HepG2 (cell line): ENCODE measurements around the gene TMCC1. TPM values are rescaled to one million over a fixed set of nuclear protein-coding genes. Genes with fewer than 3 reads are reported as not detected.
A peak's percentile ranks its signal among the peaks of the same experiment; 100 is the strongest.

Source experiments
- AHR ChIP-seq: IDR thresholded peaks from 2 replicates; pipeline ENCODE4 v1.6.1; 2018; ENCODE audit warnings: missing genetic modification reagents, missing compliant biosample characterization
- CENPT ChIP-seq: sonication (generic); formaldehyde crosslinking; IDR thresholded peaks from 2 replicates; pipeline ENCODE4 v1.8.0; 2022; ENCODE audit warnings: low read depth, mild to moderate bottlenecking, moderate library complexity, missing genetic modification reagents
- MLX ChIP-seq: IDR thresholded peaks from 2 replicates; pipeline ENCODE4 v1.6.1; 2016
- NFAT5 ChIP-seq: sonication (generic); formaldehyde crosslinking; IDR thresholded peaks from 2 replicates; pipeline ENCODE4 v1.4.0; 2020; ENCODE audit warnings: missing genetic modification reagents
- NFKBIZ ChIP-seq: IDR thresholded peaks from 2 replicates; pipeline ENCODE4 v1.6.1; 2018; ENCODE audit warnings: missing genetic modification reagents, missing compliant biosample characterization
- NR2F6 ChIP-seq, 2 experiments: IDR thresholded peaks; 2 replicates each; pipeline ENCODE4 v1.6.1; 2016; ENCODE audit warnings: antibody characterized with exemption in 1 of 2, mild to moderate bottlenecking in 1 of 2
- PPARG ChIP-seq: conservative IDR thresholded peaks from 2 replicates; pipeline ENCODE4 v1.6.1; 2016; ENCODE audit warnings: missing biosample characterization, missing genetic modification reagents
- SP5 ChIP-seq: IDR thresholded peaks from 2 replicates; pipeline ENCODE4 v1.6.1; 2016; ENCODE audit warnings: low read depth, borderline replicate concordance
- TAF1 ChIP-seq: sonication (generic); formaldehyde crosslinking; IDR thresholded peaks from 2 replicates; pipeline ENCODE4 v1.4.0; 2020; ENCODE audit warnings: missing genetic modification reagents
- ZBTB7B ChIP-seq: sonication (generic); formaldehyde crosslinking; IDR thresholded peaks from 2 replicates; pipeline ENCODE4 v1.4.0; 2020; ENCODE audit warnings: missing genetic modification reagents
- ZNF124 ChIP-seq: sonication (generic); formaldehyde crosslinking; IDR thresholded peaks from 2 replicates; pipeline ENCODE4 v1.4.0; 2020; ENCODE audit warnings: missing genetic modification reagents
- ZNF275 ChIP-seq: sonication (generic); formaldehyde crosslinking; IDR thresholded peaks from 2 replicates; pipeline ENCODE4 v1.8.0; 2022; ENCODE audit warnings: missing genetic modification reagents, mild to moderate bottlenecking, inconsistent platforms, borderline replicate concordance
- ZNF276 ChIP-seq: sonication (generic); formaldehyde crosslinking; IDR thresholded peaks from 2 replicates; pipeline ENCODE4 v1.4.0; 2020; ENCODE audit warnings: mild to moderate bottlenecking, low read depth, missing genetic modification reagents
- ZNF331 ChIP-seq: sonication (generic); formaldehyde crosslinking; IDR thresholded peaks from 2 replicates; pipeline ENCODE4 v1.4.0; 2020; ENCODE audit warnings: missing genetic modification reagents
- ZNF770 ChIP-seq: sonication (generic); formaldehyde crosslinking; IDR thresholded peaks from 2 replicates; pipeline ENCODE4 v1.5.0; 2020; ENCODE audit warnings: mild to moderate bottlenecking, missing genetic modification reagents
- ZNF776 ChIP-seq: sonication (generic); formaldehyde crosslinking; IDR thresholded peaks from 2 replicates; pipeline ENCODE4 v1.4.0; 2020; ENCODE audit warnings: mild to moderate bottlenecking, missing genetic modification reagents
- ZNF792 ChIP-seq: IDR thresholded peaks from 2 replicates; pipeline ENCODE4 v1.6.1; 2016
- ZSCAN9 ChIP-seq: IDR thresholded peaks from 2 replicates; pipeline ENCODE4 v1.6.1; 2016; ENCODE audit warnings: borderline replicate concordance
- polyA plus RNA-seq, 8 experiments: library from polyadenylated mRNA; depleted of rRNA in 3 of 8; stranded (reverse) in 7 of 8; unstranded in 1 of 8; fragments of >200 nt; fragmentation: Illumina TruSeq in 4 of 8; extraction: Trizol in 4 of 8; gene quantifications; 2 replicates each; pipeline versions ENCODE4 v1.2.1 to v1.2.3, GENCODE V29; 2011 to 2016; ENCODE audit warnings: low read depth in 4 of 8, missing spikeins in 1 of 8, mixed read lengths in 1 of 8; ENCODE audit not compliant: insufficient read depth in 1 of 8
- total RNA-seq, 5 experiments: library from RNA; depleted of rRNA; stranded (reverse); fragments of >200 nt; fragmentation: Illumina TruSeq; extraction: Trizol; gene quantifications; 2 replicates each; pipeline ENCODE4 v1.2.3, GENCODE V29; 2016; ENCODE audit warnings: low read depth in 1 of 5

The TMCC1 gene
- total and polyA plus RNA-seq, 2 of the 13 experiments (the other 11 are each of a cell fraction or from before 2014, with no cell fraction given) = 12.1 to 264 TPM

GRCh38 chr3:129611812-129612533, 281.5 kb downstream of the TMCC1 start (continued):
- TF ChIP-seq MLX (CRISPR knock-in tag) = 0 out of 2 replicates have a peak, but pooled peaks have one; percentile 24
- TF ChIP-seq TAF1 (CRISPR knock-in tag) = peak; percentile 36; the same call in 1 of the 2 replicates
- TF ChIP-seq ZNF275 (CRISPR knock-in tag) = peak; percentile 51; the same call in 1 of the 2 replicates
- peak; percentile 55 for TF ChIP-seq ZNF124 (CRISPR knock-in tag)
- 0 out of 2 replicates have a peak, but pooled peaks have one; percentile 11 for TF ChIP-seq NFKBIZ (CRISPR knock-in tag)
- TF ChIP-seq CENPT (CRISPR knock-in tag) = no peak
- 0 out of 2 replicates have a peak, but pooled peaks have one; percentile 27 for TF ChIP-seq ZNF776 (CRISPR knock-in tag)
- TF ChIP-seq NFAT5 (CRISPR knock-in tag) = no peak
- TF ChIP-seq PPARG (CRISPR knock-in tag) = peak; percentile 29; the same call in 1 of the 2 replicates
- peak; percentile 25; the same call in 1 of the 2 replicates for TF ChIP-seq ZSCAN9 (CRISPR knock-in tag)
- peak; percentile 22; the same call in 1 of the 2 replicates for TF ChIP-seq ZNF276 (CRISPR knock-in tag)
- peak; percentile 27; the same call in 1 of the 2 replicates for TF ChIP-seq SP5 (CRISPR knock-in tag)
- 0 out of 2 replicates have a peak, but pooled peaks have one; percentile 26 for TF ChIP-seq AHR
- 0 out of 2 replicates have a peak, but pooled peaks have one; percentile 34 for TF ChIP-seq ZNF792 (CRISPR knock-in tag)
- peak; percentile 66; the same call in 1 of the 2 replicates for TF ChIP-seq ZBTB7B (CRISPR knock-in tag)
- TF ChIP-seq NR2F6 (IDR thresholded peaks at IDR 0.05) = no peak
- peak; percentile 22; the same call in 1 of the 2 replicates for TF ChIP-seq NR2F6 (CRISPR knock-in tag; IDR thresholded peaks at IDR 0.05)
- 0 out of 2 replicates have a peak, but pooled peaks have one; percentile 22 for TF ChIP-seq ZNF331
- TF ChIP-seq ZNF770 (CRISPR knock-in tag) = 0 out of 2 replicates have a peak, but pooled peaks have one; percentile 2
